Measurements from ENCODE around the gene SMYD2. TPM values are rescaled to one million over a fixed set of nuclear protein-coding genes. Genes with fewer than 3 reads are reported as not detected.

The SMYD2 gene
- total and polyA plus RNA-seq, 2 experiments from 2014 or later, result 34.9 to 52.1 TPM

GRCh38 chr1:214310010-214310409 is 29.1 kb downstream of the SMYD2 start:
- WGBS, 2 experiments (ENCODE audit: low coverage in 1 of 2, low lambda C conversion rate in 2 of 2, missing lambda C conversion rate in 2 of 2), result 62 to 75% methylated on average over 3 of the region's 3 CpGs
- no peak overlapping the region for H3K4me3 ChIP-seq
- no peaks in the 10 kb centered on the region for H3K9me2 ChIP-seq (ENCODE audit: insufficient read depth)

GRCh38 chr1:214310777-214311690 is 30.1 kb downstream of the SMYD2 start:
- H3K9me2 ChIP-seq (ENCODE audit: insufficient read depth), result no peaks in the 10 kb centered on the region
- H3K27ac ChIP-seq, result no peak overlapping the region
- no peaks in the 10 kb centered on the region; the same call in 1 of the 2 replicates for H3K79me2 ChIP-seq (ENCODE audit: insufficient read depth)
- H3K27me3 ChIP-seq (replicated peaks; ENCODE audit: insufficient read depth), result no peaks in the 10 kb centered on the region
- WGBS, 2 experiments (ENCODE audit: low coverage in 1 of 2, low lambda C conversion rate in 2 of 2, missing lambda C conversion rate in 2 of 2), result 88% methylated on average over 11 of the region's 11 CpGs
- in situ Hi-C loops (cut with MboI), result no loop called here
- H3K4me3 ChIP-seq, result no peak overlapping the region
- no peaks in the 10 kb centered on the region for H3K9me3 ChIP-seq (ENCODE audit: low read depth)
- no peaks in the 10 kb centered on the region for H3K36me3 ChIP-seq (ENCODE audit: low read depth)
- peaks cover under 1% of the 10 kb centered on the region for H3K4me1 ChIP-seq (ENCODE audit: insufficient read depth)
- H4K20me1 ChIP-seq (ENCODE audit: insufficient read depth), result no peaks in the 10 kb centered on the region
- DNase-seq, result no peak
- H3F3A ChIP-seq (ENCODE audit: insufficient read depth), result peaks cover 5% of the 10 kb centered on the region; the same call in 1 of the 2 replicates
- H3K9ac ChIP-seq, result no peak overlapping the region
- TF ChIP-seq EZH2phosphoT487 (IDR thresholded peaks at IDR 0.05; ENCODE audit: insufficient read depth, low read depth) (no peak), EZH2 (IDR thresholded peaks at IDR 0.05; ENCODE audit: insufficient read depth, poor library complexity, severe bottlenecking) (no peak)
- H3K4me2 ChIP-seq (ENCODE audit: unreplicated experiment), result no peak overlapping the region
- no peak overlapping the region for H2AFZ ChIP-seq

More at GRCh38 chr1:214310010-214310409, 29.1 kb downstream of the SMYD2 start:
- Histone ChIP-seq H3K4me2 (ENCODE audit: unreplicated experiment) (no peak overlapping the region), H4K20me1 (ENCODE audit: insufficient read depth) (no peaks in the 10 kb centered on the region), H3K36me3 (ENCODE audit: low read depth) (no peaks in the 10 kb centered on the region), H3K27me3 (replicated peaks; ENCODE audit: insufficient read depth) (no peaks in the 10 kb centered on the region), H3K9ac (no peak overlapping the region), H2AFZ (no peak overlapping the region), H3F3A (ENCODE audit: insufficient read depth) (no peaks in the 10 kb centered on the region), H3K27ac (no peak overlapping the region), H3K9me3 (ENCODE audit: low read depth) (no peaks in the 10 kb centered on the region), H3K4me1 (ENCODE audit: insufficient read depth) (no peaks in the 10 kb centered on the region), H3K79me2 (ENCODE audit: insufficient read depth) (no peaks in the 10 kb centered on the region; the same call in 1 of the 2 replicates)
- no peak for TF ChIP-seq EZH2 (IDR thresholded peaks at IDR 0.05; ENCODE audit: insufficient read depth, poor library complexity, severe bottlenecking)
- no peak for TF ChIP-seq EZH2phosphoT487 (IDR thresholded peaks at IDR 0.05; ENCODE audit: insufficient read depth, low read depth)
- DNase-seq, result peak; percentile 40
- in situ Hi-C loops (cut with MboI), result no loop called here

GRCh38 chr1:214312530-214313051 is 31.6 kb downstream of the SMYD2 start:
- Histone ChIP-seq H3K9me3 (ENCODE audit: low read depth) (no peaks in the 10 kb centered on the region), H3F3A (ENCODE audit: insufficient read depth) (peaks cover 14% of the 10 kb centered on the region; the same call in 1 of the 2 replicates), H3K79me2 (ENCODE audit: insufficient read depth) (no peaks in the 10 kb centered on the region; the same call in 1 of the 2 replicates), H4K20me1 (ENCODE audit: insufficient read depth) (no peaks in the 10 kb centered on the region), H3K4me3 (no peak overlapping the region), H3K36me3 (ENCODE audit: low read depth) (no peaks in the 10 kb centered on the region), H3K27ac (no peak overlapping the region), H3K9ac (no peak overlapping the region), H2AFZ (no peak overlapping the region), H3K4me1 (ENCODE audit: insufficient read depth) (peaks cover 11% of the 10 kb centered on the region), H3K27me3 (replicated peaks; ENCODE audit: insufficient read depth) (no peaks in the 10 kb centered on the region), H3K4me2 (ENCODE audit: unreplicated experiment) (no peak overlapping the region), H3K9me2 (ENCODE audit: insufficient read depth) (no peaks in the 10 kb centered on the region)
- no peak for DNase-seq
- WGBS, 2 experiments (ENCODE audit: low coverage in 1 of 2, low lambda C conversion rate in 2 of 2, missing lambda C conversion rate in 2 of 2), result 96 to 97% methylated on average over 10 of the region's 10 CpGs
- in situ Hi-C loops (cut with MboI), result no loop called here
- TF ChIP-seq EZH2 (IDR thresholded peaks at IDR 0.05; ENCODE audit: insufficient read depth, poor library complexity, severe bottlenecking) (no peak), EZH2phosphoT487 (IDR thresholded peaks at IDR 0.05; ENCODE audit: insufficient read depth, low read depth) (no peak)

DNA sequence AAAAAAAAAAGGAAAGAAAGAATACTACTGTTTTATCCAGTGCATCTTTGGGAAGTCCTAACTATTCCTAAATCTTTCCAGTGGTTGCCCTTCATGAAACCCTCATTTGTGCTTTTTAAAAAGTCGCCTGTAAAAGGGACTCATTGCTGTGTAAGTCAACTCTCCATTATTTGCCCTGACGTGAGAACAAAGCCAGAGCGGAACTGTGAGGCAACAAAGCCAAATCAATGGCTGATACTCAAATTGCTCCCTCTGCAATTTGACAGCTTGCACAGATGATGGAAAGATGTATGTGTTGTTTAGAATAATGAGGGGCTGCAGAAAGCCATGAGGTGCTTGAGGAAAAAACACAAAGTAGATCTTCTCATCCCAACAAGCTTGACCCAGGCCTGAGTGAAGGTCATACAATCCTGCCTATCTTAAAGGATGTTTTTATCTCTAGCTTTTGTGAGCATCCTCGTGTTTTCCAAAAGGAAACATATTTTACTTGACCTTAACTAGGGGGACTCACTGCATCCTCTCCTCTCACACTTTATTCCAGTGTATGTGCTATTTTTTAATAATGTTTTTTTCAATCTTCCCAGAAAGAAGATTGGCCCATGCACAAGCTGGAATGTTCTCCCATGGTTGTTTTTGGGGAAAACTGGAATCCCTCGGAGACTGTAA is 33.4 kb downstream of the SMYD2 start:
- no peak overlapping the region for H3K4me2 ChIP-seq (ENCODE audit: unreplicated experiment)
- no peak overlapping the region for H3K4me3 ChIP-seq
- TF ChIP-seq EZH2phosphoT487 (IDR thresholded peaks at IDR 0.05; ENCODE audit: insufficient read depth, low read depth), result no peak
- no peak for TF ChIP-seq EZH2 (IDR thresholded peaks at IDR 0.05; ENCODE audit: insufficient read depth, poor library complexity, severe bottlenecking)
- H3K9me2 ChIP-seq (ENCODE audit: insufficient read depth), result no peaks in the 10 kb centered on the region
- no peaks in the 10 kb centered on the region for H3K9me3 ChIP-seq (ENCODE audit: low read depth)
- no peaks in the 10 kb centered on the region for H4K20me1 ChIP-seq (ENCODE audit: insufficient read depth)
- H3K36me3 ChIP-seq (ENCODE audit: low read depth), result 0 out of 2 replicates have a peak, but pooled peaks cover 3% of the 10 kb centered on the region
- no peak overlapping the region for H3K9ac ChIP-seq
- H3F3A ChIP-seq (ENCODE audit: insufficient read depth), result peaks cover 14% of the 10 kb centered on the region; the same call in 1 of the 2 replicates
- H3K27me3 ChIP-seq (replicated peaks; ENCODE audit: insufficient read depth), result no peaks in the 10 kb centered on the region
- H2AFZ ChIP-seq, result no peak overlapping the region
- WGBS, 2 experiments (ENCODE audit: low coverage in 1 of 2, low lambda C conversion rate in 2 of 2, missing lambda C conversion rate in 2 of 2), result 95% methylated on average over 5 of the region's 5 CpGs
- DNase-seq, result no peak
- peaks cover 11% of the 10 kb centered on the region for H3K4me1 ChIP-seq (ENCODE audit: insufficient read depth)
- H3K27ac ChIP-seq, result no peak overlapping the region
- no peaks in the 10 kb centered on the region; the same call in 1 of the 2 replicates for H3K79me2 ChIP-seq (ENCODE audit: insufficient read depth)
- in situ Hi-C loops (cut with MboI), result no loop called here

All from GM23248 (cell line).